Measurements from ENCODE around the gene PANK4.
A peak's percentile ranks its signal among the peaks of the same experiment; 100 is the strongest.
"Not testable (repeated sequence)": the region's sequence is repeated elsewhere in the genome, so short reads cannot be mapped to it uniquely, and the experiment has no call there.

Gene PANK4

GRCh38 chr1:2558861-2559260, 32.5 kb upstream of the PANK4 start:
- DNase-seq (ENCODE audit: low spot score): no peak

GRCh38 chr1:2558420-2558819, 32.0 kb upstream of the PANK4 start:
- DNase-seq (ENCODE audit: low spot score): no peak

- DNase-seq (ENCODE audit: low spot score): no peak
Observed at GRCh38 chr1:2557482-2558400, 31.3 kb upstream of the PANK4 start.

- DNase-seq (ENCODE audit: low spot score): no peak
Observed at GRCh38 chr1:2556678-2557481, 30.5 kb upstream of the PANK4 start.

GRCh38 chr1:2556277-2556677, 29.9 kb upstream of the PANK4 start, which contains the start of gene TNFRSF14:
TNFRSF14 (plus strand) TSS chr1:2556371; CDS start chr1:2556665, 294 bp downstream.
- no peak for DNase-seq (ENCODE audit: low spot score)

GRCh38 chr1:2555634-2556276, 29.4 kb upstream of the PANK4 start:
- DNase-seq (ENCODE audit: low spot score): no peak

GRCh38 chr1:2554621-2555387, 28.4 kb upstream of the PANK4 start:
- DNase-seq (ENCODE audit: low spot score): no peak

- no peak for DNase-seq (ENCODE audit: low spot score)
Observed at GRCh38 chr1:2553871-2554620, 27.6 kb upstream of the PANK4 start.

GRCh38 chr1:2553076-2553475, 26.7 kb upstream of the PANK4 start:
- DNase-seq (ENCODE audit: low spot score): not testable (repeated sequence)

- DNase-seq (ENCODE audit: low spot score): no peak
Observed at GRCh38 chr1:2552189-2552588, 25.8 kb upstream of the PANK4 start.

- DNase-seq (ENCODE audit: low spot score): not testable (repeated sequence)
Observed at GRCh38 chr1:2551544-2551943, 25.1 kb upstream of the PANK4 start.

- DNase-seq (ENCODE audit: low spot score): not testable (repeated sequence)
Observed at GRCh38 chr1:2550309-2550861, 24.0 kb upstream of the PANK4 start.

GRCh38 chr1:2549367-2550029, 23.1 kb upstream of the PANK4 start:
- DNase-seq (ENCODE audit: low spot score): not testable (repeated sequence)

- DNase-seq (ENCODE audit: low spot score): peak; percentile 88
Observed at GRCh38 chr1:2548068-2548589, 21.7 kb upstream of the PANK4 start.

- no peak for DNase-seq (ENCODE audit: low spot score)
Observed at GRCh38 chr1:2547210-2548067, 21.0 kb upstream of the PANK4 start.

- peak; percentile 85 for DNase-seq (ENCODE audit: low spot score)
Observed at GRCh38 chr1:2546515-2547209, 20.3 kb upstream of the PANK4 start.

- peak; percentile 96 for DNase-seq (ENCODE audit: low spot score)
Observed at GRCh38 chr1:2545754-2546514, 19.5 kb upstream of the PANK4 start.
